ENCODE results near the gene ARL3. TPM values are rescaled to one million over a fixed set of nuclear protein-coding genes. Genes with fewer than 3 reads are reported as not detected.
"Not testable (repeated sequence)": the region's sequence is repeated elsewhere in the genome, so short reads cannot be mapped to it uniquely, and the experiment has no call there.

Gene ARL3, protein sequence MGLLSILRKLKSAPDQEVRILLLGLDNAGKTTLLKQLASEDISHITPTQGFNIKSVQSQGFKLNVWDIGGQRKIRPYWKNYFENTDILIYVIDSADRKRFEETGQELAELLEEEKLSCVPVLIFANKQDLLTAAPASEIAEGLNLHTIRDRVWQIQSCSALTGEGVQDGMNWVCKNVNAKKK
- 4.6 and 6.6 TPM in 2 replicates for total RNA-seq (2014; rRNA removed; shearing (Covaris generic); ENCODE audit: low replicate concordance)

DNA sequence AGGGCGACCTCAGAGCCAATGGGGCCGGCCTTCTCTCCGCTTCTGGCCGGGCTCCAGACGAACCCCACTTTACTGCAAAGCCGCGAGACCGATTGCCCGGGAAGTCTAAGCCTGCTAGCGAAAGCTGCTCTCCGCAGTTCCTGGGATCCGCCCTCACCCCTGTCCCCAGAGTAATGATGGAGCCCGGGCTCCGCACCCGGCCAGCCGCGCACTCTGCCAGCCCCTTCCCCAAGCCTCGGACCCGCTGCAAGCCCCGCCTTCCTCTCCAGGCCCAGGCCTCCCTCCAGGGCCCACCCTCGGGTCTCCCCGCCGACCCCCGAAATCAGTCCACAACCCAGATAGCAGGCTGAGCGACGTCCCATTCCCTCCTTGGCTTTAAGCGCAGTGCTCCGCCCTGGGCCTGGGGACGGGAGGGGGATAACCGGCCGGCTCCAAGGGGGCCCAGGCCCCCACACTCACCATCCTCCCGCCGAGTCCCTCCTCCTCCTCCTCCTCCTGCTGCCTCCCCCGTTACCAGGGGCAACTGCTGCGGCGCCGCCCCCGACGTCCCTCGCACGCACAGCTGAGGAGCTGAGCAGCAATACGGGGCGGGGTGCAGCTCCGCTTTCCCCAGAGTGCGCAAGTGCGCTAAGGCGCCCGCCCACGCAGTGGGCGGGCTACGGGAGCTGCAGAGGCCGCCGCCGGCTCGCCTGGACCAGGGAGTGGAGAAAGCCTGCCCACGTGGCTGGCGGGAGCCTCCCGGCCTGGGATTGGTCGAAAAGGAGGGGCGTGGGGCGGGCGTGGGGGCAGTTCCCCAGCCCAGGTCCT, at the start of gene ARL3:
ARL3 (minus strand) TSS at position 584 of the 807 bp plus-strand sequence; CDS start at position 462, 122 bp downstream.
- Histone ChIP-seq H3K79me2 (ENCODE audit: low read length) (peaks cover 80% of the 10 kb centered on the region), H3K4me3 (ENCODE audit: low read length) (peak within 1 kb of the TSS; percentile 98)

GRCh38 chr10:102763037-102763607, 48.9 kb upstream of the ARL3 start:
- H3K27ac ChIP-seq (ENCODE audit: low read length) = no peak overlapping the region
- H3K4me3 ChIP-seq (ENCODE audit: low read length) = no peak overlapping the region
- H3K9ac ChIP-seq (ENCODE audit: low read length) = no peak overlapping the region
- no peaks in the 10 kb centered on the region for H4K20me1 ChIP-seq (ENCODE audit: insufficient read depth, low read depth, low read length)
- peaks cover 77% of the 10 kb centered on the region for H3K79me2 ChIP-seq (ENCODE audit: low read length)
- no peaks in the 10 kb centered on the region for H3K9me3 ChIP-seq (ENCODE audit: low read length)
- H3K36me3 ChIP-seq (ENCODE audit: insufficient read depth, low read length) = 0 out of 2 replicates have a peak, but pooled peaks cover 5% of the 10 kb centered on the region
- H3K4me1 ChIP-seq (ENCODE audit: low read length) = no peaks in the 10 kb centered on the region
- no peak overlapping the region for H3K4me2 ChIP-seq (ENCODE audit: low read depth, low read length, poor library complexity, severe bottlenecking)
- no peaks in the 10 kb centered on the region for H3K9me2 ChIP-seq (replicated peaks; ENCODE audit: insufficient read depth, low read length)
- H2AFZ ChIP-seq (ENCODE audit: low read length) = no peak overlapping the region
- no peaks in the 10 kb centered on the region for H3K27me3 ChIP-seq (ENCODE audit: low read length)
- DNase-seq = no peak

More for the DNA sequence above, at the start of gene ARL3:
- no peaks in the 10 kb centered on the region for H3K9me3 ChIP-seq (ENCODE audit: low read length)
- H3K36me3 ChIP-seq (ENCODE audit: insufficient read depth, low read length) = peaks cover 17% of the 10 kb centered on the region
- H3K27me3 ChIP-seq (ENCODE audit: low read length) = no peaks in the 10 kb centered on the region
- DNase-seq = peak; percentile 99
- H2AFZ ChIP-seq (ENCODE audit: low read length) = peak within 1 kb of the TSS; percentile 55; the same call in 1 of the 2 replicates
- H3K9me2 ChIP-seq (replicated peaks; ENCODE audit: insufficient read depth, low read length) = no peaks in the 10 kb centered on the region
- H3K9ac ChIP-seq (ENCODE audit: low read length) = peak within 1 kb of the TSS; percentile 93
- peak within 1 kb of the TSS; percentile 98 for H3K27ac ChIP-seq (ENCODE audit: low read length)
- H3K4me1 ChIP-seq (ENCODE audit: low read length) = peaks cover 69% of the 10 kb centered on the region
- no peaks in the 10 kb centered on the region for H4K20me1 ChIP-seq (ENCODE audit: insufficient read depth, low read depth, low read length)
- peak within 1 kb of the TSS; percentile 98 for H3K4me2 ChIP-seq (ENCODE audit: low read depth, low read length, poor library complexity, severe bottlenecking)

DNA sequence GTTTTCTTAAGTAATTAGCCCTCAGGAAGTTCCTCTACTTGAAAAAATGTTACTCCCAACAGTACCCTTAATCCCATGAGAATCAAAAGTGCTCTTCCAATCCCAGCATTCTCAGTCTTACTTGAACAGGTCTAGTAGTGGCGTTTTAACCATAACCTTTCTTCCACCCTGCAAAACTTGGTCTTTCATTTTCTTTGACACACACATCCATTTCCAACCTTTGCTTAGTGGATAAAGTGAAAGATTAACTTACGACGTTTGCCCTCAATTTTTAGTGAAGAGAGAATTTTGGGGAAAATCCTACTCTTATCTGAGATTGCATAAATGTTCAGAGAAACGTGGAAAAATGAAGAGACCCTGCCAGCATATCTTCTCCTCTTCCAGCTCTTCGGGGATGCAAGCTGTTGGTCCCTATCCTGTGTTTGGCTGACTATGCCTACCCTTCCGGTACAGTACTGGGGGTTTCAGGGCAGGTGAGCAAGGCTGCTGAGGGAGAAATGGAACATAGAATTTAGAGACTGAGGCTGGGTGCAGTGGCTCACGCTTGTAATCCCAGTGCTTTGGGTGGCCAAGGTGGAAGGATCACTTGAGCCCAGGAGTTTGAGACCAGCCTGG, 48.3 kb upstream of the ARL3 start:
- Histone ChIP-seq H3K4me2 (ENCODE audit: low read depth, low read length, poor library complexity, severe bottlenecking) (no peak overlapping the region), H3K9me2 (replicated peaks; ENCODE audit: insufficient read depth, low read length) (no peaks in the 10 kb centered on the region), H3K4me3 (ENCODE audit: low read length) (no peak overlapping the region), H2AFZ (ENCODE audit: low read length) (no peak overlapping the region), H3K36me3 (ENCODE audit: insufficient read depth, low read length) (0 out of 2 replicates have a peak, but pooled peaks cover 5% of the 10 kb centered on the region), H3K79me2 (ENCODE audit: low read length) (peaks cover 74% of the 10 kb centered on the region), H3K4me1 (ENCODE audit: low read length) (no peaks in the 10 kb centered on the region), H3K9me3 (ENCODE audit: low read length) (no peaks in the 10 kb centered on the region), H3K27me3 (ENCODE audit: low read length) (no peaks in the 10 kb centered on the region), H3K9ac (ENCODE audit: low read length) (no peak overlapping the region), H3K27ac (ENCODE audit: low read length) (no peak overlapping the region), H4K20me1 (ENCODE audit: insufficient read depth, low read depth, low read length) (no peaks in the 10 kb centered on the region)
- DNase-seq = no peak

DNA sequence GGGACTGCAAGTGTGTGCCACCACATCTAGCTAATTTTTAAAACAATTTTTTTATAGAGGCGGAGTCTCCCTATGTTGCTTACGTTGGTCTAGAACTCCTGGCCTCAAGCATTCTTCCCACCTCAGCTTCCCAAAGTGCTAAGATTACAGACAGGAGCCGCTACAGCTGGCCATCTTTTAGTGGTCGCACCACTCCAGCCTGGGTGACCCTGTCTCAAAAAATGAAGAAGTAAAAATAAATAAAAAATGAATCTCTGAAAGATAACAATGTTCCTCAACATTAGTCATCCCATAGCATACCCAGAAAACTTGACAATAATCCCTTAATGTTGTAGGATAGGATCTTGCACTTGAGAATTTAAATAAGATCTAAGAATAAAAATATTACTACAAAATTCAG, 47.8 kb upstream of the ARL3 start:
- H4K20me1 ChIP-seq (ENCODE audit: insufficient read depth, low read depth, low read length) = no peaks in the 10 kb centered on the region
- peaks cover 74% of the 10 kb centered on the region for H3K79me2 ChIP-seq (ENCODE audit: low read length)
- H3K9ac ChIP-seq (ENCODE audit: low read length) = no peak overlapping the region
- H3K9me2 ChIP-seq (replicated peaks; ENCODE audit: insufficient read depth, low read length) = no peaks in the 10 kb centered on the region
- H3K9me3 ChIP-seq (ENCODE audit: low read length) = no peaks in the 10 kb centered on the region
- H3K4me3 ChIP-seq (ENCODE audit: low read length) = no peak overlapping the region
- no peaks in the 10 kb centered on the region for H3K27me3 ChIP-seq (ENCODE audit: low read length)
- H3K36me3 ChIP-seq (ENCODE audit: insufficient read depth, low read length) = 0 out of 2 replicates have a peak, but pooled peaks cover 5% of the 10 kb centered on the region
- no peak for DNase-seq
- no peak overlapping the region for H3K27ac ChIP-seq (ENCODE audit: low read length)
- no peak overlapping the region for H3K4me2 ChIP-seq (ENCODE audit: low read depth, low read length, poor library complexity, severe bottlenecking)
- no peaks in the 10 kb centered on the region for H3K4me1 ChIP-seq (ENCODE audit: low read length)
- no peak overlapping the region for H2AFZ ChIP-seq (ENCODE audit: low read length)

- Histone ChIP-seq H3K27me3 (ENCODE audit: low read length) (no peaks in the 10 kb centered on the region), H3K79me2 (ENCODE audit: low read length) (peaks cover 74% of the 10 kb centered on the region), H3K4me2 (ENCODE audit: low read depth, low read length, poor library complexity, severe bottlenecking) (no peak overlapping the region), H3K4me1 (ENCODE audit: low read length) (no peaks in the 10 kb centered on the region), H3K4me3 (ENCODE audit: low read length) (no peak overlapping the region), H3K9me2 (replicated peaks; ENCODE audit: insufficient read depth, low read length) (no peaks in the 10 kb centered on the region), H4K20me1 (ENCODE audit: insufficient read depth, low read depth, low read length) (no peaks in the 10 kb centered on the region), H3K9me3 (ENCODE audit: low read length) (no peaks in the 10 kb centered on the region), H3K9ac (ENCODE audit: low read length) (no peak overlapping the region), H2AFZ (ENCODE audit: low read length) (no peak overlapping the region), H3K36me3 (ENCODE audit: insufficient read depth, low read length) (0 out of 2 replicates have a peak, but pooled peaks cover 5% of the 10 kb centered on the region), H3K27ac (ENCODE audit: low read length) (no peak overlapping the region)
- DNase-seq = no peak
These were observed 45.5 kb upstream of the ARL3 start for GRCh38 chr10:102759497-102760210.

DNA sequence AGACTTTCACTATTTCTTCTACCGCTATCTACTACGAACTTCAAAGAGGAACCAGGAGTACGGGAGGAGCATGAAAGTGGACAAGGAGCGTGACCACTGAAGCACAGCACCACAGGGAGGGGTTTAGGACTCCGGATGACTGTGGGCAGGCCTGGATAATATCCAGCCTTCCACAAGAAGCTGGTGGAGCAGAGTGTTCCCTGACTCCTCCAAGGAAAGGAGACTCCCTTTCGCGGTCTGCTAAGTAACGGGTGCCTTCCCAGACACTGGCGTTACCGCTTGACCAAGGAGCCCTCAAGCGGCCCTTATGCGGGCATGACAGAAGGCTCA, 44.7 kb upstream of the ARL3 start:
- H3K9me3 ChIP-seq (ENCODE audit: low read length); H4K20me1 ChIP-seq (ENCODE audit: insufficient read depth, low read depth, low read length); H3K9ac ChIP-seq (ENCODE audit: low read length); DNase-seq; H3K4me2 ChIP-seq (ENCODE audit: low read depth, low read length, poor library complexity, severe bottlenecking); H3K27ac ChIP-seq (ENCODE audit: low read length); H2AFZ ChIP-seq (ENCODE audit: low read length); H3K4me1 ChIP-seq (ENCODE audit: low read length); H3K9me2 ChIP-seq (replicated peaks; ENCODE audit: insufficient read depth, low read length); H3K36me3 ChIP-seq (ENCODE audit: insufficient read depth, low read length); H3K4me3 ChIP-seq (ENCODE audit: low read length); H3K27me3 ChIP-seq (ENCODE audit: low read length): not testable (repeated sequence)
- peaks cover 74% of the 10 kb centered on the region for H3K79me2 ChIP-seq (ENCODE audit: low read length)

DNA sequence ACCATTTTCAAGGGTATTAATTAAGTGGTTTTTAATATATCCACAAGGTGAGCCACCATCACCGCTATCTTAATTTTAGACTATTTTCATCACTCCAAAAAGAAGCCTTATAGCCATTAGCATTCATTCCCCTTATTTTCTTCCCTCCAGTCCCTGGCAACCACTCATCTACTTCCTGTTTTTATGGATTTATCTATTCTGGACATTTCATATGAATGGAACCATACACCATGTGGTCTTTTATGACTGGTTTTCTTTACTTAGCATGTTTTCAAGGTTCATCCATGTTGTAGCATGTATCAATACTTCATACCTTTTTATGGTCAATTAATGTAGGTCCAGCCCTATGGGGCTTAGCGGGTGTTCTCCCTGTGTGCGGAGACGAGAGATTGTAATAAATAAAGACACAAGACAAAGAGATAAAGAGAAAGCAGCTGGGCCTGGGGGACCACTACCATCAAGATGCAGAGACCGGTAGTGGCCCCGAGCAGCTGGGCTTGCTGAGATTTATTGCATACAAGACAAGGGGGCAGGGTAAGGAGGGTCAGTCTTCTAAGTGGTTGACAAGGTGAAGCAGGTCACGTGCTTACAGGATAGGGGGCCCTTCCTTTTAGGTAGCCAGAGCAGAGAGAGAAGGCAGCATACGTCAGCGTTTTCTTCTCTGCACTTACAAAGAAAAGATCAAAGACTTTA, 44.2 kb upstream of the ARL3 start:
- no peak overlapping the region for H3K27ac ChIP-seq (ENCODE audit: low read length)
- no peaks in the 10 kb centered on the region for H3K9me3 ChIP-seq (ENCODE audit: low read length)
- H3K4me2 ChIP-seq (ENCODE audit: low read depth, low read length, poor library complexity, severe bottlenecking) = no peak overlapping the region
- DNase-seq = no peak
- no peak overlapping the region for H3K4me3 ChIP-seq (ENCODE audit: low read length)
- peaks cover 75% of the 10 kb centered on the region for H3K79me2 ChIP-seq (ENCODE audit: low read length)
- H3K9ac ChIP-seq (ENCODE audit: low read length) = no peak overlapping the region
- no peaks in the 10 kb centered on the region for H4K20me1 ChIP-seq (ENCODE audit: insufficient read depth, low read depth, low read length)
- H2AFZ ChIP-seq (ENCODE audit: low read length) = no peak overlapping the region
- no peaks in the 10 kb centered on the region for H3K9me2 ChIP-seq (replicated peaks; ENCODE audit: insufficient read depth, low read length)
- H3K4me1 ChIP-seq (ENCODE audit: low read length) = no peaks in the 10 kb centered on the region
- H3K36me3 ChIP-seq (ENCODE audit: insufficient read depth, low read length) = 0 out of 2 replicates have a peak, but pooled peaks cover 5% of the 10 kb centered on the region
- H3K27me3 ChIP-seq (ENCODE audit: low read length) = no peaks in the 10 kb centered on the region

All from Karpas-422 (cell line).